NCI-H2081 treated with DMSO at 0.1 percent for 48 hours (cell line): ENCODE results near the gene CCN2.

Source experiments
- DNase-seq: peaks from one replicate; lab custom pipeline; 2025; lab: John Stamatoyannopoulos, UW

CCN2 gene

GRCh38 chr6:131966443-131966842 lies 15.3 kb upstream of the CCN2 start:
- DNase-seq = no peak

GRCh38 chr6:131963063-131963462 lies 11.9 kb upstream of the CCN2 start:
- no peak for DNase-seq

GRCh38 chr6:131960371-131961133 lies 9.4 kb upstream of the CCN2 start:
- DNase-seq = no peak

GRCh38 chr6:131958542-131959470 lies 7.6 kb upstream of the CCN2 start:
- no peak for DNase-seq

GRCh38 chr6:131958095-131958494 lies 6.9 kb upstream of the CCN2 start:
- no peak for DNase-seq

GRCh38 chr6:131955876-131956275 lies 4.7 kb upstream of the CCN2 start:
- no peak for DNase-seq

GRCh38 chr6:131955192-131955591 lies 4.0 kb upstream of the CCN2 start:
- DNase-seq = no peak

- no peak for DNase-seq
These were observed 3.6 kb upstream of the CCN2 start for GRCh38 chr6:131954775-131955107.

GRCh38 chr6:131954059-131954774 lies 3.0 kb upstream of the CCN2 start:
- DNase-seq = no peak

- no peak for DNase-seq
These were observed 1.8 kb upstream of the CCN2 start for GRCh38 chr6:131952886-131953509.

GRCh38 chr6:131951576-131952230 lies 531 bp upstream of the CCN2 start:
- no peak for DNase-seq

- no peak for DNase-seq
These were observed 1.0 kb downstream of the CCN2 start for GRCh38 chr6:131949909-131950766.

- no peak for DNase-seq
These were observed 1.6 kb downstream of the CCN2 start for GRCh38 chr6:131949620-131949908.

GRCh38 chr6:131948692-131949619 lies 2.2 kb downstream of the CCN2 start:
- no peak for DNase-seq

- no peak for DNase-seq
These were observed 3.0 kb downstream of the CCN2 start for GRCh38 chr6:131947986-131948661.

GRCh38 chr6:131946992-131947955 lies 3.9 kb downstream of the CCN2 start:
- DNase-seq = no peak

GRCh38 chr6:131946404-131946991 lies 4.7 kb downstream of the CCN2 start:
- DNase-seq = no peak

GRCh38 chr6:131945971-131946370 lies 5.2 kb downstream of the CCN2 start:
- no peak for DNase-seq
